HPDE6-E6E7 (cell line): ENCODE results near the gene IRGQ.
"Not testable (repeated sequence)": the region's sequence is repeated elsewhere in the genome, so short reads cannot be mapped to it uniquely, and the experiment has no call there.

Source experiments
- DNase-seq: peaks from one replicate; pipeline ENCODE4 v3.0.0; 2011; ENCODE audit warnings: missing footprints; ENCODE audit errors: extremely low spot score

IRGQ gene, protein sequence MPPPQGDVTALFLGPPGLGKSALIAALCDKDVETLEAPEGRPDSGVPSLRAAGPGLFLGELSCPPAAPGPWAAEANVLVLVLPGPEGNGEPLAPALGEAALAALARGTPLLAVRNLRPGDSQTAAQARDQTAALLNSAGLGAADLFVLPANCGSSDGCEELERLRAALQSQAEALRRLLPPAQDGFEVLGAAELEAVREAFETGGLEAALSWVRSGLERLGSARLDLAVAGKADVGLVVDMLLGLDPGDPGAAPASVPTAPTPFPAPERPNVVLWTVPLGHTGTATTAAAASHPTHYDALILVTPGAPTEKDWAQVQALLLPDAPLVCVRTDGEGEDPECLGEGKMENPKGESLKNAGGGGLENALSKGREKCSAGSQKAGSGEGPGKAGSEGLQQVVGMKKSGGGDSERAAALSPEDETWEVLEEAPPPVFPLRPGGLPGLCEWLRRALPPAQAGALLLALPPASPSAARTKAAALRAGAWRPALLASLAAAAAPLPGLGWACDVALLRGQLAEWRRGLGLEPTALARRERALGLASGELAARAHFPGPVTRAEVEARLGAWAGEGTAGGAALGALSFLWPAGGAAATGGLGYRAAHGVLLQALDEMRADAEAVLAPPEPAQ

DNA sequence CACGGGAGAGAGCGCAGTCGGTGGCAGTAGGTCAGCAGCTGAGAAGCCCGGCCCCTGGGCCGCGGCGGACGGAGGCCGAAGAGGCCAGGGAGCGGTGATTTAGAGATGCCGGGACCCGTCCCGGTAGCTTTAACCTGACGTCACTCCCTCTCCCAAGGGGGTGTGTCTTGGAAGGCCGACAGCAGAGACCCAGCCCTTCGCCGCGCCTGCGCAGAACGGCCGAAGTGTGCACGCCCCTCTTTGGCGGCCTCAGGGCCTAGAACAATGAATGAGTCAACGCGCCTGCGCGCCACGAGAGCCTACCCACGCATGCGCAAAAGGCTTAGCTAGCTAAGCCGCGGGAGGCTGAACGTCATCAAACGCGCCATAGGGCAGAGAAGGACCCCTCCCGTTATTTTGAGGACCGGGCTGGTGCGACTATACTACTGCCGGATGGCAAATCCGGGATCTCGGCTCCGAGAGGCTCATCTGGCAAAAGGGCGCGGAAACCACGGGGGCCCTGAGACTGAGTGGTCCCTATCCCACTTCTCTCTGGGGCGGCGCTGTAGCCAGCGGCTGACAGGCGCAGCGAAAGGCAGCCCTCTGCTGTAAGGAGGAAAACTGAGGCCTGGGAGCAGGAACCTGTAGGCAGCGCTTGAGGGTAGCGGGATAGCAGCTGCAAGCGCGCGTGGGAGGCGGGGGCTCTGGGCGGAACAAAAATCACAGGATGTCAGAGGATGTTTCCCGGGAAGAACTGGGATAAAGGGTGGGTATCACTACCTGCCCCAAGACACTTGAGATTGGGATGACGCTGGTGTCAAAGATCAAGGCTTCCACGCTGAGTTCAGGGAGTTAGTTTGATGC, at the start of gene IRGQ, which contains the start of gene ZNF576:
TSS of gene IRGQ (minus strand) at position 136 of the 843 bp plus-strand sequence. CDS start 796 bp downstream, outside the sequence.
TSS of gene ZNF576 (plus strand) at position 597 of the 843 bp plus-strand sequence. CDS start 514 bp downstream, outside the sequence.
- DNase-seq, result peak; percentile 98

DNA sequence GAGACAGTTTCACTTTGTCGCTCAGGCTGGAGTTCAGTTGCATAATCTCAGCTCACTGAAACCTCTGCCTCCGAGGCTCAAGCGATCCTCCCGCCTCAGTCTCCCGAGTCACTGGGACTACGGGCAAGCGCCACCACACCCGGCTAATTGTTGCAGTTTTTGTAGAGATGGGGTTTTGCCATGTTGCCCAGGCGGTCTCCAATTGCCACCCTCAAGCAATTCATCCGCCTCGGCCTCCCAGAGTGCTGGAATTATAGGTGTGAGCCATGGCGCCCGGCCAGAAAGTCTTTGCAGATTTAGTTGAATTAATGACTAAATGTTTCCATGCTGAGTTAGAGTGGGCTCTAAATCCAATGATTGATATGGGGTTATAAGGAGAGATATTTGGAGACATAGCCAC, 48.2 kb upstream of the IRGQ start:
- no peak for DNase-seq

DNA sequence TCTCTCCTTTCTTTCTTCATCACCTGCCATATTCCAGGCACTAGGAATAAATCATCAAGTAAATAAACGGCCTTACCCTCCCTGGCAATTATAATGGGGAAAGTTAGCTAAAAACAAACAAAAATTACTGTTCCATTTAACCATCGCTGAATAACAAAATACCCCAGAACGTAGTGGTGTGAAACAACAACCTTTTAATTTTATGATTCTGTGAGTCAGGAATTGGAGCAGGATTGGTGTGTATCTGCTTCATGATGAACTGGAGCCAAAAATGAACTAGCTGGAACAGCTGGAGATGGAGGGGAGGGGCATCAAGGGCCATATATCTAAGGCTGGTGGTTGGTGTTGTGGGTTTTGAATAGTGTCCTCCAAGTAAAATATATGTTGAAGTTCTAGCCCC, 47.4 kb upstream of the IRGQ start:
- no peak for DNase-seq

DNA sequence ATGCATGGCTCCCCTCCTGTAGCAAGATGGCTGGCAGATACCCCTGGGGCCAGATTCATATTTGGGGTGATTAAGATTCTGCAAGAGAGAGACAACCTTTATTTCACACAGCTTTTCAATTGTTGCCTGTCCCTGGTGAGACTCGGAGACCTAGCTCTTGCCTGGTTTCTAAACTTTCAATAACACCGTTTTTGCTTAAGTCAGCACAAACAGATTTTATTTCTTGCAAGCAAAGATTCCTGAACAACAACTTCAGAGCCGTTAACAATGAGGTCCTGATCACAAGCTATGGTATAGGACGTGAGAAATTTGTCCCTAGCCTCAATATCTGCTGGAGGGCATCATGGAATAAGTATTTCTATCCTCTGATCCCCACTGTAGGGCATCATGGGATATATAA, 46.6 kb upstream of the IRGQ start:
- DNase-seq, result no peak

DNA sequence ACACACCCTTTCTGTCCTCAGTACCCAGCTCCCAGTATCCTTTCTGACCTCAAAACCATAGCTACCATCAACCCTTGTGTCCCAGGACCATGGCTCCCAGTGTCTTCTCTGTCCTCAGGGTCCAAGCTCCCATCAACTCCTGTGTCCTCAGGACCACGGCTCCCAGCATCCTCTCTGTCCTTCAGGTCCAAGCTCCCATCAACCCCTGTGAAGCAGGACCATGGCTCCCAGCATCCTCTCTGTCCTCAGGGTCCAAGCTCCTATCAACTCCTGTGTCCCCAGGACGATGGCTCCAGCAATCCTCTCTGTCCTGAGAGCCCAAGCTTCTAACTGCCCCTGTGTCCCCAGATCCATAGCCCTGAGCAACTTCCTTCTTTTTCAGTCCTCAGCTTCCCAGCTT, 45.4 kb upstream of the IRGQ start:
- DNase-seq, result no peak

DNA sequence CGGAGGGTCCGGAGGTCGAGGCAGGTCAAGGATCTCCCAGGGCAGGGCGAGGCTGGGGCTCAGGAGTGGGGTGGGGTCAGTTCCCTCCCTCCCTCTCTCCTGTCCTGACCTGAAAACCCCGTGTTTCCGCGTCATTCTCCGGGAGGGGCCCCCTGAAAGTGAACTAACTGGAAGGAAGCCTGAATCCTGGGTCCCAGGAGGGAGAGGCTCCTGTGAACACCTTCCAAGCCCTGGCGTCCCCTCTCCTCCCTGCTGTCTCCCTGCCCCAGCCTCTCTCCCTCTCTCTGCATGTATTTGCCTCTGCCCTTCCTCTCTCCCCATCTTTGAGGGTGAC, 44.5 kb upstream of the IRGQ start:
- no peak for DNase-seq

DNA sequence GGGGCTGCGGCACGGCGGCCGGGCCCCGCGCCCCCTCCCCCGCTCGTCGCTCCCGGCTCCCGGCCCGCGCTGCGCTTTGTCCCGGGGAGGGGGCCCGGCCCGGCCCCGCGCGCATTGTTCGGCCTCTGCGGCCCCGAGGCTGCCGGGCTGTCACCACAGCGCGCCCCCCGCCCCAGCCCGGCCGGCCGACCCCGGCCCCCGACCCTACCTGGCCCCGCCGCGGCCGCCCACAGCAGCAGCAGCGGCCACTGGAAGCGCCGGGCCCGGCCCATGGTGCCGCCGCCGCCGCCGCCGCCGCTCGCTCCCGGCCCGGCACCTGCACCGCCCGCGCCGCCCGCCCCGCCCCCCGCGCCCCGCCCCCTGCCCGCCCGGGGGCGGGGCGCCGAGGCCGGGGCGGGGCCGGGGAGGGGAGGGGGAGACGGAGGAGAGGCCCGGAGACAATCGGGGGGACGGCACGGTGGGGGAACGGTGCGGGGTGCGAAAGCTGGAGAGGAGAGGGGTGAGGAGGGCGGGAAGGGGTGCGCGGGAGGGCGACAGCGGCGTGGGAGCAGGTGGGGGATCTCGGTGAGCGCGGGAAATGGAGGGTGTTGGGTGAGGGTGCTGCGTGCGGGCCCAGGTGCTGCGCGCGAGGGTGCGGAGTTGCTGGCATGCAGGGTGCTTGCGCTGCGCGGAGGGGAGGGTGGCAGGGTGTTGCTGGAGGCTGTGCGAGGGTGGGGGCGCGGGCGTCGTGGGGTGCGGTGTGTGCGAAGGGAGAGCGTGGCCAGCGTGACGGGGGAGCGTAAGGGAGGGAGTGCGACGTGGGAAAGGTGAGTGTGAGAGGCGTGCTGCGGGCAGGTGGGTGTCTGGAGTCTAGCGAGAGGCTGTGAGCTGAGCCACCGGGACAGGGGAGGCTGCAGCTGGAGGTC, 43.8 kb upstream of the IRGQ start, which contains the start of gene CADM4:
TSS of gene CADM4 (minus strand) at position 332 of the 905 bp plus-strand sequence. CDS start at position 272, 60 bp downstream.
- DNase-seq, result no peak

DNA sequence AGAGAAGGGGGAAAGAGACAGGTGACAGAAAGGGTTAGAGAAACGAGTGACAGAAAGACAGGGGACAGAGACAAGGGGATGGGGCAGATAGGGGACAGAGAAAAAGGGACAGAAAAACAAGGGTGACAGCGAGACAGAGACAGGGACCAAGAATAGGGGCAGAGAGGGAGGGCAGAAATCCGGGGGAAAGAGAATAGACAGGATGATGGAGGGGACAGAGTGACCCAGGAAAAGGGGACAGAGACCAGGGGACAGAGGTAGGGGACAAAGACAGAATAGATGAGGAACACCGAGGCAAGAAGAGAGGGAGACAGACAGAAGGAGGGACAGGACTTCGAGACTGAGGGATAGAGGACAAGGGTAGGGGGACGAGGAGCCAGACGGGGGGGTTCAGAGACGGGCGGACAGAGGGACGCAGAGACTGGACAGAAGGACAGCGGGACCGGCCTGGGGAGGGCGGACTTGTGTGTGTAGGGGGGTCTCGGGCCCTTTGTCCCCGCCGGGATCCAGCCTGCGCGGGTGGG, 43.1 kb upstream of the IRGQ start:
- DNase-seq, result no peak

DNA sequence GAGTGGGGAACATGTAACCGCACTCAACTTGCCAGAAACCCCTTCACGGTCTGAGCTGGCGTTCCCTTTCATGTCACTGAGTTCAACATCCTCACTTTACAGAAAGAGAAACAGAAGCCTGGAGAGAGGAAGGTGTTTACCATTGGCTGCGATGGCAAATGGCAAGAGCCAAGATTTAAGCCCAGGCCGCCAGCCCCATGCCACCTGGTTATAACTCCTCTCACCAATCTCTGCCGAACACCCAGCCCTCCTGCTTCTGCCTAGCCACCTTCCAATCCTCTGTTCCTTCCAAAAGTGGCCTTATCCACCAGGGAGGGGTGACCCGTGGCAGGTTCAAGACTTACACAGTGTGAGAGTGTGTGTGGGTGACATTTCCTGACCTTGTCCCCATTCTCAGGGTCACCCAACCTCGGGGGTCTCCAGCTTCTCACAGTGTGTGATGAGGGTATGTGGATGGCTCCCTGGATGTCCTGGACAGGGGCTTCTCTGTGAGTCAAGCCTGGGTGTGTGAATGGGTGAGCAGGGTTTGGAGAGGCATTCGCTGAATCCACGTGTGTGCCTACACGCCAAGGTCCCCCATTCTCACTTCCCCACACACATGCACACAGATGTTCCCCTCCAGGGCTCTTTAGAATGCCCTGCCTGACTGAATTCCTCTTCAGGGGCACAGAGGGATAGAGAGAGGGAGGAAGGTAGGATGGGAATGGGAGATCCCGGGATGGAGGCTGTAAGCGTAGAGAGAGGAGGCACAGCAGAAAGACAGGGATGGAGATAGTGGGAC, 42.5 kb upstream of the IRGQ start:
- no peak for DNase-seq

DNA sequence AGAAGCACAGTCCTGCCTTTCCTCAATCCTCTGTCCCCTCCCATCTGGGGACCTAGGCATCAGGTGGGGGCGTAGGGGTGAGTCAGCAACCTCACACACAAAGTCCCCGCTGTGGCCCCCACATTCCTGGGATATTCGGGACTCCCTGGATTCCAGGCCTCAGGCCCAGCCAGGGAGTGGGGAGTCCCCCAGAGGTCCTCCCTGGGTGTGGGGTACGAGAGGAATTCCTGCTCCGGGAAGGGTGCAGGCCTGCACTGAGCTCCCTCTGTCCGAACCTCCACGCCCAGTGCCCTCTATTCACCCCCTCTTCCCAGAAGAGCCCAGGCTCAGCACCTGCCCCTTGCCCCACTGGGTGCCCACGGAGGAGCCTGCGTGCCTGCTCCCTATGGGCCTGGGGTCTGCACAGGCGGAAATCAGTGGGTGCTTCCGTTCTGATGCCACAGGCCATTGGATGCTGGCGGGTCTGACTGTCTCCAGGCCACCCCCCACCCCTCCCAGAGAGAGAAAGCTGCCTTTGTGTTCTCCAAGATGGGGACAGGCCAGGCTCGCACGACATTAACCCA, 40.3 kb upstream of the IRGQ start:
- DNase-seq, result no peak

DNA sequence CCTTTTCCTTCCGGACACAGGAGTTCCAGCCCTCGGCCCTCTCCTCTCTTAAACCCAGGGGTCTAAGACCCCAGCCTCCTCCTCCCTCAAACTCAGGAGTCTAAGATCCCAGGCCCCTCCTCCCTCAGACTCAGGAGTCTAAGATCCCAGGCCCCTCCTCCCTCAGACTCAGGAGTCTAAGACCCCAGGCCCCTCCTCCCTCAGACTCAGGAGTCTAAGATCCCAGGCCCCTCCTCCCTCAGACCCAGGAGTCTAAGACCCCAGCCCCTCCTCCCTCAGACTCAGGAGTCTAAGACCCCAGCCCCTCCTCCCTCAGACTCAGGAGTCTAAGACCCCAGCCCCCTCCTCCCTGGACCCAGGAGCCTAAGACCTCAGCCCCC, 39.6 kb upstream of the IRGQ start:
- not testable (repeated sequence) for DNase-seq

DNA sequence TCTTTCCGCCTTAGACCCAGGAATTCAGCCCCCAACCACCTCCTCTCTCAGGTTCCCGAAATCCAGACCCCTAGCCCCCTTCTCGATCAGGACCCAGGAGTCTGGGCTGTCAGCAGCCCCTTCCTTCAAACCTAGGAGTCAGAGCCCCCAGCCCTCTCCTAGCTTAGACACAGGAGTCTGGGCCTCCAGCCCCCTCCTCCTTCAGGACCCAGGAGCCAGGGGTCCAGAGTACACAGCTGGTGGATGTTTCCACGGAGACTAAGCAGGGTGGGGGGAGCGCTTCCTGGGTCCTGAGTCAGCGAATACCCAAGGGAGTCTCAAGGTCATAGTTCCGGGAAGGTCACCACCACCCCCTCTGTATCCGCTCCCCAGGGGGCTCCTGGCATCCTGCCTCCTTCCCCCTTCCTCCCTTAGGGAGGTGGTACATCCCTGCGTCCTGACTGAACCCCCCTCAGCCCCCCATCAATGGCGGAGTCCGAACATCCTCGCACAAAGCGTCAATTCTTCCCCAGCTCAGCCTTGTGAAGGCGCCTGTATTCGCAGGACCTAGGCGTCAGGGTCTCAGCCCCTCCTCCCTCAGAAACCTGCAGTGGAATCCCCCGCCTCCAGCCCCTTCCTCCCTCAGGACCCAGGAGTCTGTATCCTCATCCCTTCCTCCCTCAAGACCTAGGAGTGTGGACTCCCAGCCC, 39.1 kb upstream of the IRGQ start:
- DNase-seq, result no peak

DNA sequence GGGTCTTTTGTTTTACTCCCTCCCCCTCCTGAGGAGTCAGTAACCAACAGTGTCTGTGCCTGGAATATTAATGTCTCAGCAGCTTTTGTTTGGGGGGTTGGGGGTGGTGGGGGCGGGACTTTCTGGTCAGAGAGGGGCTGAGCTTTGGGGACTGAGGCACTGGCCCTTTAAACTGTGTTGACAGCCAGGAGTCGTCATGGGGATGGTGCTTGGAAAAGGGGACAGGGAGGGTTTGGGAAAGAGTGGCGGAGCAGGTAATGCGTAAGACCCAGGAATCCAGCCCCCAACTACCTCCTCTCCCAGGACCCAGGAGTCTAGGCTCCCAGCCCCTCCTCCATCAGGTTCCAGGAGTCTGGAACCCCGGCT, 38.6 kb upstream of the IRGQ start:
- no peak for DNase-seq

DNA sequence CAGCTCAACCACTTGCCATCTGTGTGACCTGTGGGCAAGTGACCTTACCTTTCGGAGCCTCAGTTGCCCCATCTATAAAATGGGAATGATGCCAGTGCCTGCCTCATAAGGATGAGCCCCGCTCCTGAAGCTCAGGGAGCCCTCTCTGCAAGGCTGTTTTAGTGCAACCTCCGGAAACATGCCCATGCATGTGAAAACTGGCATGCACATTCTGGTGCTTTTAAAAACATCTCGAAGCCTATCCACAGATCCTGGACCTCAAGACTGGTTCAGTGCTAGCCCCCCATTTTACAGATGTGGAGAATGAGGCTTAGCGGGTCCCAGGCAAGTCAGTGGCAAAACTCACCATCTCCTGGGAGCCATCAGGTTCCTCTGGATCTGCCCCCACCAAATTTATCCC, 38.1 kb upstream of the IRGQ start:
- DNase-seq, result no peak

DNA sequence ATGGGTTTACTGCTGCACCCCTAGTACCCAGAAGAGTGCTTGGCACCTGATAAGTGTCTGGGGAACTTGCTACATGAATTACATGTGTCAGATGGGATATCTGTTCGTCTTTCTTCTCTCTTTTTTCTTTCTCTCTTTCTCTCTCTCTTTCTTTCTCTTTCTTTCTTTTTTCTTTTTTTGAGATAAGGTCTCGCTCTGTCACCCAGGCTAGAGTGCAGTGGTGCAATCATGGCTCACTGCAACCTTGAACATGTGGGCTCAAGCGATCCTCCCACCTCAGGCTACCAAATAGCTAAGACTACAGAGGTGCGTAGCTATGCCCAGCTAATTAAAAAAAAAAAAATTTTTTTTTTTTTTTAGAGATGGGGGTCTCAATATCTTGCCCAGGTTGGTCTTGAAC, 37.6 kb upstream of the IRGQ start:
- DNase-seq, result no peak

DNA sequence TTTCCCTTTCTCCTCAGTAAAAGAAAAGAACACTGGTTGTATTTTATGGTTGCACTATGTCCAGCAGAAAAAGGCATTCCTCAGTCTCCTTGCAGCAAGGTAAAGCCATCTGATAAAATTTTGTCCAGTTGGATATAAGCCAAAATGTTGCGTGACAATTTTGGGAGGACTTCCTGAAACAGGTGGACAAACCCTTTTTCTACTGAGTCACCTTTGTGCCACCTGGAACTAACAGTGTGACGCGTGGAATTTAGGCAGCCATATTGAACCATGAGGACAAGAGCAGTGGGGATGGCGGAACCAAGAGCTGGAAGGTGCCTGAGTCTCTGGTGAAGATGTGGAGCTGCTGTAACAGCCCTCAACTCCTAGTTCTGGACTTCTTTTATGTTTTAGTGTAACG, 35.6 kb upstream of the IRGQ start:
- no peak for DNase-seq

DNA sequence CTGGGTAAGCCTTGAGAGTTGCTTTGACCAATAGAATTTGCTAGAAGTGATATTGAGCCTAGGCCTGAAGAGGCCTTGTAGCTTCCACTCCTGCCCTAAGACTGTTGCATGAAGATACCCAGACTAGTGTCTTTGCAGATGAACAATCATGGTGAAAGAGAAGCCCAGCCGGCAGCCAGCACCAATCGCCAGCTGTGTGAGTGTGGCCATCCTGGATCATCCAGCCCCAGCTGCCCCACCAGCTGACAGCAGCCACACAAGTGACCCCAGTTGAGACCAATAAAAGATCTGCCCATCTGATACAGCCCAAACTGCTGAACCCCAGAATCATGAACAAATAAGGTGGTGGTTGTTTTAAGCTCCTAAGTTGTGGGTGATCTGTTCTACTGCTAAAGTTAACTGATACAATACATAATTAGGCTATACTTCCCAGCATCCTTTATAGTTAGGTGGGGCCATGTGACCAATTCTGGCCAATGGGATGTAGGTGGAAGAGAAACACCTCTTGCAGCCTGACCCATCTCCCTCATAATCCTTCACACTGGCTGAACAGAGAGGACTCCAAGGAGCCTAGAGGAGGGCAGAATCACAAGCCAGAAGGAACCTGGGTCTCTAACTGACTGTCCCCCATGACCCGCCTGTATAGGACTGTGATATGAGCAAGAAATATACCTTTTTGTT, 32.9 kb upstream of the IRGQ start:
- no peak for DNase-seq

DNA sequence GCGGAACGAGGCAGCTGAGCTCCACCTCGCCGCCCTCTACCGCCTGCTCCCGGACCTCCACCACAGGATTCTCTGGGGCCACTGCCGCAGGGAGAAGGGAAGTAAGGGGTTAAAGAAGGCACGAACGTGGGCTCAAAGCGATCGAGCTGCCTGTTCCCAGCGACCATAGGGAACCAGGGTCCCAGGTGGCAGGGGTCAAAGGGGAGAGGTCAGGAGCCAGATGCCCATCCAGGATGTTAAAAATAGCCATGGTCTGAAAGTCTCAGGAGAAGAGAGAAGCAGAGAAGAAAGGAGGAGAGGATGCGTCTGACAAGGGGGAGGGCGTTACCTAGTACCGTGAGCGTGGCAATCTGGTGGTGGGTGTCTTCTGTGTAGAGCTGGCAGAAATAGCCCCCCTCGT, 30.9 kb upstream of the IRGQ start:
- no peak for DNase-seq
